Measurements from ENCODE around the gene DERA.

- no peak for TF ChIP-seq POLR2AphosphoS5 (IDR thresholded peaks at IDR 0.05; ENCODE audit: insufficient read depth in 1 of 2, low read depth in 1 of 2)
- no peak for TF ChIP-seq CTCF (IDR thresholded peaks at IDR 0.05)
- no peak for TF ChIP-seq POLR2A (IDR thresholded peaks at IDR 0.05)
These were observed 73.8 kb downstream of the DERA start for GRCh38 chr12:15984963-15985362.

All from vagina (tissue), 2 donors.